Fibroblast of peridontal ligament (primary cell): ENCODE data around the gene VPS37B.
A peak's percentile ranks its signal among the peaks of the same experiment; 100 is the strongest.

Experiments
- DNase-seq: peaks from one replicate; pipeline ENCODE4 v3.0.0-alpha.2; 2010; ENCODE audit errors: extremely low read depth

Gene VPS37B

GRCh38 chr12:122852336-122853275, 43.3 kb downstream of the VPS37B start:
- no peak for DNase-seq

GRCh38 chr12:122851820-122852219, 44.1 kb downstream of the VPS37B start:
- peak; percentile 73 for DNase-seq

DNA sequence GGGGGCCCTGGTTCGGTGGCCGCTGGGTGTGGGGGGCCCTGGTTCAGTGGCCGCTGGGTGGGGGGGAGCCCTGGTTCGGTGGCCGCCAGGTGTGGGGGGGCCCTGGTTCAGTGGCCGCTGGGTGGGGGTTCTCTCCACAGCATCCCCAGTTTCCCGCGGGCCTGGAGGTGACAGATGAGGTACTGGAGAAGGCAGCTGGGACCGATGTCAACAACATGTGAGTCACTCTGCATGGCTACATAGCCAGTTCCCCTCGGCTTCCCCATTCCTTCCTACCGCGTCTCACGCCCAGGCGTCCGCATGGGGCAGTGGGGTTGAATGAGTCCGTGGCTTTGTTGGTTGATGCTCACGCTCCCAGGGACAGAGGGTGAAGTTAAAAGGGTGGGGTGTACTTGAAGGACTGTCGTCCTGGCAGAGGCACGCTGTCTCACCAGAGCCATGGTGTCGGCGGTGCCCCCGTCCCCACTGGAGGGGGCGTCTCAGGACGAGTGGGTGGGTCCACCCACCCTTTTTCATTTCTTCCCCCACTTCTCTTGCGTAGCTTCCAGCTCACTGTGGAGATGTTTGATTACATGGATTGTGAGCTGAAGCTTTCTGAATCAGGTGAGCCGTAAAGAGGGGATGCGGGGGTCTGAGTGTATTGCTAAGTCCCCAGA, 45.1 kb downstream of the VPS37B start:
- DNase-seq = no peak

GRCh38 chr12:122850048-122850445, 45.9 kb downstream of the VPS37B start:
- no peak for DNase-seq

GRCh38 chr12:122849352-122850047, 46.4 kb downstream of the VPS37B start:
- DNase-seq = no peak

DNA sequence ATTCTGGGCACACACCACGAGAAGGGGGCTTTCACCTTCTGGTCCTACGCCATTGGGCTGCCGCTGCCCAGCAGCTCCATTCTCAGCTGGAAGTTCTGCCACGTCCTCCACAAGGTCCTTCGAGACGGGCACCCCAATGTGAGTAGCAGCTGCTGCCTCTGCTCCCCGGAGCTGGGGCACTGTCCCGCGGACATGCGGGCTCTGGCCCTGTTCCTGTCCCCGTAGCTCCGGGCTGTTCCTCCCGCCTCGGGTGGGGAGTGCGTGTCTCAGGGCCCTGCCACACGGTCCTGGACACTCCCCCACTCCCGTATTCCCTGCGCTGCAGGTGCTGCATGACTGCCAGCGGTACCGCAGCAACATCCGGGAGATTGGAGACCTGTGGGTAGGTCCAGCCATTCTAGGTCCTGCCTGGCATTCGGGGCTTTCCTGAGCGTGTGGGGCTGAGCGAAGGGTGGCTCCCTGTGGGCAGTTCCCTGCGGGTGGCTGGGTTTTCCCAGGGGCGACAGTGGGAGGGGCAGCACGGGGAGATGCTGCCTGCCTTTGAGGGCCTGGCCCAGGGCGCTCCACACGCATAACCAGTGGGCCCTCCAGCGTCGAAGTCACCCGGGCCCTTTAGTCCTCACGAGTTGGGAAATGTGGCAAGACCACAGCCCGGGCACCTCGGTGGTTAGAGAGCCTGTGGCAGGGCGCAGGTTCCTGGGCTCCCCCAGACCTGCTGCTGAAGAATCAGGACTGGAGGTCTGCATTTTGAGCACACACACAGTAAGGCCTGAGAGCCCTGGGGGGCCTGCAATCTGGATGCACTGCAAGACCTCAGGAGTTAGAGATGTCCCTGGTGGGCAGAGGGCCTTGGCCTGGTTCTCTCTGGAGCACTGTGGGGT, 47.2 kb downstream of the VPS37B start:
- no peak for DNase-seq

GRCh38 chr12:122847921-122848421, 48.0 kb downstream of the VPS37B start:
- no peak for DNase-seq

GRCh38 chr12:122847516-122847836, 48.4 kb downstream of the VPS37B start:
- no peak for DNase-seq

- no peak for DNase-seq
Observed at GRCh38 chr12:122846622-122847515, 49.1 kb downstream of the VPS37B start.

GRCh38 chr12:122845865-122846621, 49.9 kb downstream of the VPS37B start:
- DNase-seq = no peak

GRCh38 chr12:122845041-122845864, 50.7 kb downstream of the VPS37B start:
- DNase-seq = no peak

GRCh38 chr12:122844366-122844971, 51.5 kb downstream of the VPS37B start:
- no peak for DNase-seq

DNA sequence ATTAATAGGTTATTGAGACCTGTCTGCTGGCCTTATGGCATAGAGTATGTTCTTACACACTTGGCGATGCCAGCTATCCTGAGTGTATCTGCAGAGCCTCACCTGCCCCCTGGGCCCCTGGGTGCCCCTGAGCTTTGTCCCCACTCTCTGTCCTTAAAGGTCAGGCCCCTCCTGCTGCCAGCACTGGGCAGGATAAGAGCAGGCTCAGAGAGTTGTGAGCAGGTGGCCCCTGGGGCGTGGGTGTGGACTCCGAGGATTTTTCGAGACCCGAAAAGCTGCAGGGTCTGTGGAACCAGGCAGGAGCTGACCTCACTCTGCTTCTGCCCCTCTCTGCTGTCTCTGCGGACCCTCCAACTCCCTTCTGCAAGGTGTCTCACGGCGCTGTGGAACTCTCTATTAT, 52.5 kb downstream of the VPS37B start:
- DNase-seq = no peak

DNA sequence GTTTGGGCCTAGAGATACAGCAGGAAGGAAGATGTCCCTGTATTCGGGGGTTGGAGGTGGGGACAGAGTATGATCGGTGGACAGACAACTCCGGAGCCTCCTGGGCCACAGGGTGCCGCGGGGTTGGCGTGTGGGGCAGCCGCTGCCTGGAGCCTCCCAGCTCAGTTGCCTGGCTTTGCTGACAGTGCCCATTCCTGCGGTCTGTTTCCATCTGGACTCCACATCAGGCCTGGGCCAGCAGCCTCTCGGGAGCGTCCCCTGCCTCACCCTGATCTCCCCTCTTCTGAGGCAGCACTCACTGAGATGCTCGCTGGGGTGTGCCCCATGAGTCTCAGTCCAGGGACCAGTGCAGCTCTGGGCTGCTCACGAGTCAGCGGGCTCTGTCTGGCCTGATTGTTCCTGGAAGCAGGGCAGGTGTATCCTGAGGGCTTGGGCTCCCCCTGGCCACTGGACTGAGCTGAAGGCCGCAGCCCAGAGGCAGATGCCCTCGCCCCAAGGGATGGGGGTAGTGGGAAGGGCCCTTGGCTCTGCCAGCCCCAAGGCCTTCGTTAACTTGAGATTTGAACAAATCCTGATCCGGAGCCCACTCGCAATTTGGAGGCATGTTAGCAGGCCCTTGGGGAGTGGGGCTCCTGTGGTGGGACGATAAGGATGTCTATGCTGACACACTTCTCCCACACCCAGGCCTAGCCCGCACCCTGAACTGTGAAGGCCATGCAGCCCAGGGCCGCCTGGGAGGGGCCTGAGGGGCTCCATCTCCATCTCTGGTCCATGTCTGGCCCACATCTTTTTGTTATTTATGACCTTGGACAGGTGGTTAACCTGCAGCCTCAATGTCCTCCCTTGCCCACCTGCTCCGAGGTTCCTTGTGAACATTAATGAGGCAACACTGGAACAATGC, 53.2 kb downstream of the VPS37B start:
- no peak for DNase-seq

- peak; percentile 38 for DNase-seq
Observed at GRCh38 chr12:122841544-122842321, 54.2 kb downstream of the VPS37B start.
